Measurements from ENCODE around the gene ERN1. TPM values are rescaled to one million over a fixed set of nuclear protein-coding genes. Genes with fewer than 3 reads are reported as not detected.

ERN1 gene
- total and polyA plus RNA-seq, 2 of the 13 experiments (the other 11 are each of a cell fraction or from before 2014, with no cell fraction given): 6.0 to 12.7 TPM

DNA sequence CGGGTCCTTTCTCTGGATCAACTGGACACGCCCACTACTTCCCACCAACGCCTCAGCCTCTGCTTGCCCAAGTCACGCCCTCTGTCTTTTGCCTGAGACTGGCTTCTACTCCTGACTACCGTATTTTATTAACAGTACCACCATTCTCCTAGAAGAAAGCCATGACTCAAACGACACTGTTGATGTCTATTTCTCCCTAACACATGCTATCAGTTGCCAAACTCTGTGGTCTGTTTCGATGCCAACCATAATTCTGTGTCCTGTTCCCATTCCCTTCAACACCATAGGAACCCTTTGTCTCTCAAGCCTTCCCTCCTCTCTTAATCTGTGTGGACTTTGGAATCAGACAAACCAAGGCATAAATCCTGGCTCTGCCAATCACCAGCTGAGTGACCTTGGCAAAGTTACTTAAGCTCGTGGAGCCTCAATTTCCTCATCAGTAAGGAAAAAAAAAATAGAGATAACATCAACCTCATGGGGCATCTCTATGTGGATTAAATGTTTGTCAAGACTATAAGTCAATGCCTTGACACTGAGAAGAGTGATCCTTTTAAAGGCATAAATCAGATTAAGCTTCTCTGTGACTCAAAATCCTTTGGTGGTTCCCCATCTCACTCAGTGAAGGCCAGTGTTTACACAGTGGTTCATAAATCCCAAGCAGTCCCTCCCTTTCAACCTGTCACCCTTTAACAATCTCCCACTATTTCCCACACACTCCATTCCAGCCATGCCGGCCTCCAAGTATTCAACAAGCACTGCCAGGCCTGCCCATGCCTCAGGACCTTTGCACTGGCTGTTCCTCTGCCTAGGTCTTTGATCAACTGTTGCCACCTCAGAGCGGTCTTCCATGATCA is 45.6 kb downstream of the ERN1 start:
- ChIA-PET POLR2A (interaction anchor here (1.0 to 3.8 kb wide), 12 partner anchors 9 to 128 kb away, joined by 3 to 48 read pairs (median 6); partner anchors contain the start of gene ERN1), CTCF (ENCODE audit: low intra/inter-chr PET ratio, low total read pairs) (no interaction called here)
- FAIRE-seq: peak; percentile 49
- Histone ChIP-seq H3K9ac (ENCODE audit: insufficient read depth, low read depth, low read length) (peak overlapping the region; percentile 73; the same call in 1 of the 2 replicates), H3K4me3 (replicated peaks in 1 of 3; ENCODE audit: insufficient read depth in 1 of 3, low read depth in 2 of 3, low read length in 3 of 3) (peak overlapping the region in 1 of 3 experiments; percentile 25; a peak in 1 of 6 replicates), H3K27me3 (ENCODE audit: control insufficient read depth in 1 of 2, insufficient read depth in 2 of 2, low read length in 2 of 2) (no peaks in the 10 kb centered on the region), H3K4me1 (ENCODE audit: insufficient read depth, low read length) (peaks cover 85% of the 10 kb centered on the region), H3K36me3 (replicated peaks in 1 of 2; ENCODE audit: control insufficient read depth in 1 of 2, insufficient read depth in 2 of 2, low read length in 2 of 2) (peaks cover under 1 to 1% of the 10 kb centered on the region in 2 experiments; a peak in 3 of 5 replicates), H2AFZ (ENCODE audit: low read length) (no peak overlapping the region), H3K27ac (ENCODE audit: extremely low read length, insufficient read depth, low read length) (peak overlapping the region; percentile 84), H3K4me2 (ENCODE audit: low read depth, low read length) (peak overlapping the region; percentile 80), H3K9me3 (ENCODE audit: low read length) (no peaks in the 10 kb centered on the region), H4K20me1 (ENCODE audit: insufficient read depth, low read length) (no peaks in the 10 kb centered on the region), H3K79me2 (ENCODE audit: insufficient read depth, low read length) (peaks cover 4% of the 10 kb centered on the region)
- peak; percentile 17; the same call in 1 of the 3 replicates for ATAC-seq
- in situ Hi-C loops (cut with HindIII; ENCODE audit: extremely low pct_ligation_motif_present, low pct_unique_long_range_greater_than_20kb): no loop called here
- no TSS peak for BruUV-seq (replicated peaks)
- peak; percentile 89 for DNase-seq (ENCODE audit: low spot score)
- intact Hi-C loops (cut with micrococcal nuclease; ENCODE audit: unreplicated experiment): no loop called here
- whole genome bisulfite sequencing (ENCODE audit: low lambda C conversion rate): 29% methylated on average over 10 of the region's 10 CpGs
- no peak for TF ChIP-seq BORCS8-MEF2B (CRISPR knock-in tag; IDR thresholded peaks at IDR 0.05)
- TF ChIP-seq FOXP4 (CRISPR knock-in tag; IDR thresholded peaks at IDR 0.05): peak; percentile 58; the same call in 1 of the 2 replicates
- TF ChIP-seq CBX5 (CRISPR knock-in tag; IDR thresholded peaks at IDR 0.05; ENCODE audit: borderline replicate concordance): 0 out of 2 replicates have a peak, but pooled peaks have one; percentile 61
- TF ChIP-seq, protein P1, sequence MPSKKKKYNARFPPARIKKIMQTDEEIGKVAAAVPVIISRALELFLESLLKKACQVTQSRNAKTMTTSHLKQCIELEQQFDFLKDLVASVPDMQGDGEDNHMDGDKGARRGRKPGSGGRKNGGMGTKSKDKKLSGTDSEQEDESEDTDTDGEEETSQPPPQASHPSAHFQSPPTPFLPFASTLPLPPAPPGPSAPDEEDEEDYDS (CRISPR knock-in tag; IDR thresholded peaks at IDR 0.05): 0 out of 2 replicates have a peak, but pooled peaks have one; percentile 8
- TF ChIP-seq GFI1 (CRISPR knock-in tag; IDR thresholded peaks at IDR 0.05; ENCODE audit: borderline replicate concordance): peak; percentile 66; the same call in 1 of the 2 replicates
- TF ChIP-seq HNRNPL (IDR thresholded peaks at IDR 0.05; ENCODE audit: low read depth, low read length): peak; percentile 68; the same call in 1 of the 2 replicates
- peak; percentile 97 for TF ChIP-seq RCOR2 (CRISPR knock-in tag; IDR thresholded peaks at IDR 0.05)
- TF ChIP-seq, protein P2, sequence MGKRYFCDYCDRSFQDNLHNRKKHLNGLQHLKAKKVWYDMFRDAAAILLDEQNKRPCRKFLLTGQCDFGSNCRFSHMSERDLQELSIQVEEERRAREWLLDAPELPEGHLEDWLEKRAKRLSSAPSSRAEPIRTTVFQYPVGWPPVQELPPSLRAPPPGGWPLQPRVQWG (CRISPR knock-in tag; IDR thresholded peaks at IDR 0.05; ENCODE audit: borderline replicate concordance, low read depth): no peak
- TF ChIP-seq, protein P3, sequence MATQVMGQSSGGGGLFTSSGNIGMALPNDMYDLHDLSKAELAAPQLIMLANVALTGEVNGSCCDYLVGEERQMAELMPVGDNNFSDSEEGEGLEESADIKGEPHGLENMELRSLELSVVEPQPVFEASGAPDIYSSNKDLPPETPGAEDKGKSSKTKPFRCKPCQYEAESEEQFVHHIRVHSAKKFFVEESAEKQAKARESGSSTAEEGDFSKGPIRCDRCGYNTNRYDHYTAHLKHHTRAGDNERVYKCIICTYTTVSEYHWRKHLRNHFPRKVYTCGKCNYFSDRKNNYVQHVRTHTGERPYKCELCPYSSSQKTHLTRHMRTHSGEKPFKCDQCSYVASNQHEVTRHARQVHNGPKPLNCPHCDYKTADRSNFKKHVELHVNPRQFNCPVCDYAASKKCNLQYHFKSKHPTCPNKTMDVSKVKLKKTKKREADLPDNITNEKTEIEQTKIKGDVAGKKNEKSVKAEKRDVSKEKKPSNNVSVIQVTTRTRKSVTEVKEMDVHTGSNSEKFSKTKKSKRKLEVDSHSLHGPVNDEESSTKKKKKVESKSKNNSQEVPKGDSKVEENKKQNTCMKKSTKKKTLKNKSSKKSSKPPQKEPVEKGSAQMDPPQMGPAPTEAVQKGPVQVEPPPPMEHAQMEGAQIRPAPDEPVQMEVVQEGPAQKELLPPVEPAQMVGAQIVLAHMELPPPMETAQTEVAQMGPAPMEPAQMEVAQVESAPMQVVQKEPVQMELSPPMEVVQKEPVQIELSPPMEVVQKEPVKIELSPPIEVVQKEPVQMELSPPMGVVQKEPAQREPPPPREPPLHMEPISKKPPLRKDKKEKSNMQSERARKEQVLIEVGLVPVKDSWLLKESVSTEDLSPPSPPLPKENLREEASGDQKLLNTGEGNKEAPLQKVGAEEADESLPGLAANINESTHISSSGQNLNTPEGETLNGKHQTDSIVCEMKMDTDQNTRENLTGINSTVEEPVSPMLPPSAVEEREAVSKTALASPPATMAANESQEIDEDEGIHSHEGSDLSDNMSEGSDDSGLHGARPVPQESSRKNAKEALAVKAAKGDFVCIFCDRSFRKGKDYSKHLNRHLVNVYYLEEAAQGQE (IDR thresholded peaks at IDR 0.05; ENCODE audit: borderline replicate concordance in 1 of 2, low read depth in 1 of 2, low read length in 2 of 2): no peak; a peak in 1 of 4 replicates
- no peak for TF ChIP-seq ZNF703 (CRISPR knock-in tag; IDR thresholded peaks at IDR 0.05; ENCODE audit: borderline replicate concordance)
- no peak for TF ChIP-seq ZNF121 (CRISPR knock-in tag; IDR thresholded peaks at IDR 0.05)
- TF ChIP-seq ZNF484 (CRISPR knock-in tag; IDR thresholded peaks at IDR 0.05; ENCODE audit: borderline replicate concordance, low read depth): no peak

All from HepG2 (cell line).